OCI-LY1 (cell line): ENCODE measurements around the gene BLOC1S2.
"Not testable (repeated sequence)": the region's sequence is repeated elsewhere in the genome, so short reads cannot be mapped to it uniquely, and the experiment has no call there.

Source experiments
- H2AFZ ChIP-seq: fragments of 200-600 bp; sonication (generic), shearing (Covaris generic); 2 replicates; pipeline ENCODE4 v1.6.0; 2014; ENCODE audit warnings: antibody characterized with exemption, mild to moderate bottlenecking, low read length
- H3F3A ChIP-seq: fragments of 200-600 bp; sonication (generic), shearing (Covaris generic); 2 replicates; pipeline ENCODE4 v1.6.0; 2014; ENCODE audit warnings: mild to moderate bottlenecking, antibody characterized with exemption, low read length, moderate library complexity; ENCODE audit not compliant: insufficient read depth
- H3K27ac ChIP-seq: fragments of 200-600 bp; sonication (generic); 2 replicates; pipeline ENCODE4 v1.5.1; 2014; ENCODE audit warnings: low read length, mixed run types, mild to moderate bottlenecking, low read depth; ENCODE audit not compliant: poor library complexity, severe bottlenecking
- H3K27me3 ChIP-seq: fragments of 200-600 bp; sonication (generic); 2 replicates; pipeline ENCODE4 v1.6.0; 2014; ENCODE audit warnings: antibody characterized with exemption, mild to moderate bottlenecking, low read length, moderate library complexity; ENCODE audit not compliant: insufficient read depth
- H3K36me3 ChIP-seq: fragments of 200-600 bp; sonication (generic); 2 replicates; pipeline ENCODE4 v1.6.1; 2014; ENCODE audit warnings: mild to moderate bottlenecking, antibody characterized with exemption, low read length, moderate library complexity, mixed read lengths; ENCODE audit not compliant: insufficient read depth
- H3K4me1 ChIP-seq: fragments of 200-600 bp; sonication (generic); 2 replicates; pipeline ENCODE4 v1.5.1; 2014; ENCODE audit warnings: mild to moderate bottlenecking, low read length, moderate library complexity; ENCODE audit not compliant: insufficient read depth, severe bottlenecking
- H3K4me2 ChIP-seq: fragments of 200-600 bp; sonication (generic), shearing (Covaris generic); 2 replicates; pipeline ENCODE4 v1.6.1; 2014; ENCODE audit warnings: low read length
- H3K4me3 ChIP-seq: fragments of 200-600 bp; sonication (generic); 2 replicates; pipeline ENCODE4 v1.5.1; 2014; ENCODE audit warnings: low read length, low read depth, mild to moderate bottlenecking, mixed read lengths; ENCODE audit not compliant: poor library complexity, severe bottlenecking
- H3K79me2 ChIP-seq: fragments of 200-600 bp; shearing (Covaris generic); 2 replicates; pipeline ENCODE4 v1.6.1; 2016; ENCODE audit warnings: mixed run types, low read length, mixed read lengths; ENCODE audit not compliant: insufficient read depth
- H3K9ac ChIP-seq: fragments of 200-600 bp; sonication (generic), shearing (Covaris generic); 2 replicates; pipeline ENCODE4 v1.6.1; 2014; ENCODE audit warnings: mild to moderate bottlenecking, low read length, mixed read lengths
- H3K9me2 ChIP-seq: fragments of 200-600 bp; sonication (generic), shearing (Covaris generic); 2 replicates; pipeline ENCODE4 v1.6.1; 2014; ENCODE audit warnings: low read depth, mild to moderate bottlenecking, low read length, mixed read lengths
- H3K9me3 ChIP-seq: fragments of 200-600 bp; shearing (Covaris generic); 2 replicates; pipeline ENCODE4 v1.6.1; 2014; ENCODE audit warnings: low read length, mixed read lengths
- H4K20me1 ChIP-seq: fragments of 200-600 bp; sonication (generic), shearing (Covaris generic); 2 replicates; pipeline ENCODE4 v1.6.0; 2016; ENCODE audit warnings: mild to moderate bottlenecking, low read length; ENCODE audit not compliant: insufficient read depth
- CTCF ChIP-seq: fragments of 200-600 bp; sonication (generic), shearing (Covaris generic); IDR thresholded peaks from 2 replicates; pipeline ENCODE4 v1.5.1; 2017; ENCODE audit warnings: mild to moderate bottlenecking, antibody characterized with exemption, low read length, moderate library complexity, mixed read lengths
- EZH2 ChIP-seq: fragments of 200-600 bp; sonication (generic), shearing (Covaris generic); IDR thresholded peaks from 2 replicates; pipeline ENCODE4 v1.8.0; 2017; ENCODE audit warnings: borderline replicate concordance, mixed run types, mild to moderate bottlenecking, antibody characterized with exemption, low read length, moderate library complexity, mixed read lengths

The BLOC1S2 gene

GRCh38 chr10:100304414-100304813 lies 17.9 kb upstream of the BLOC1S2 start:
- no peak for TF ChIP-seq EZH2
- TF ChIP-seq CTCF = no peak
- no peaks in the 10 kb centered on the region for H3K27me3 ChIP-seq
- no peaks in the 10 kb centered on the region for H3K9me3 ChIP-seq

GRCh38 chr10:100303724-100304319 lies 17.3 kb upstream of the BLOC1S2 start:
- no peaks in the 10 kb centered on the region for H3F3A ChIP-seq
- H3K9me2 ChIP-seq = no peaks in the 10 kb centered on the region
- H3K36me3 ChIP-seq = no peaks in the 10 kb centered on the region
- no peaks in the 10 kb centered on the region for H4K20me1 ChIP-seq
- H3K4me1 ChIP-seq = no peaks in the 10 kb centered on the region
- no peaks in the 10 kb centered on the region for H3K79me2 ChIP-seq
- H2AFZ ChIP-seq = no peak overlapping the region
- TF ChIP-seq CTCF (peak; percentile 45), EZH2 (no peak)
- no peak overlapping the region for H3K4me3 ChIP-seq
- no peaks in the 10 kb centered on the region for H3K9me3 ChIP-seq
- H3K27me3 ChIP-seq = no peaks in the 10 kb centered on the region
- no peak overlapping the region for H3K9ac ChIP-seq
- H3K27ac ChIP-seq = no peak overlapping the region
- H3K4me2 ChIP-seq = no peak overlapping the region

More at GRCh38 chr10:100304414-100304813, 17.9 kb upstream of the BLOC1S2 start:
- no peak overlapping the region for H2AFZ ChIP-seq
- no peaks in the 10 kb centered on the region for H3K79me2 ChIP-seq
- H3K4me1 ChIP-seq = no peaks in the 10 kb centered on the region
- no peak overlapping the region for H3K9ac ChIP-seq
- H4K20me1 ChIP-seq = no peaks in the 10 kb centered on the region
- no peak overlapping the region for H3K4me2 ChIP-seq
- no peak overlapping the region for H3K27ac ChIP-seq
- H3K4me3 ChIP-seq = no peak overlapping the region
- H3K9me2 ChIP-seq = no peaks in the 10 kb centered on the region
- no peaks in the 10 kb centered on the region for H3K36me3 ChIP-seq
- no peaks in the 10 kb centered on the region for H3F3A ChIP-seq

- not testable (repeated sequence) for H3F3A ChIP-seq, H3K79me2 ChIP-seq, H3K9ac ChIP-seq, H3K27me3 ChIP-seq, H3K4me1 ChIP-seq, H3K36me3 ChIP-seq, H2AFZ ChIP-seq, H3K4me2 ChIP-seq, H3K9me3 ChIP-seq, H3K27ac ChIP-seq, H4K20me1 ChIP-seq, H3K4me3 ChIP-seq, H3K9me2 ChIP-seq
Observed at GRCh38 chr10:100301123-100301522, 14.6 kb upstream of the BLOC1S2 start.

- no peak overlapping the region for H3K4me2 ChIP-seq
- no peak for TF ChIP-seq EZH2
- TF ChIP-seq CTCF = no peak
- no peaks in the 10 kb centered on the region for H3K36me3 ChIP-seq
- no peaks in the 10 kb centered on the region for H3K9me3 ChIP-seq
- H3K27ac ChIP-seq = no peak overlapping the region
- H3K27me3 ChIP-seq = no peaks in the 10 kb centered on the region
- H3K4me1 ChIP-seq = no peaks in the 10 kb centered on the region
- no peaks in the 10 kb centered on the region for H3F3A ChIP-seq
- no peaks in the 10 kb centered on the region for H3K79me2 ChIP-seq
- H3K4me3 ChIP-seq = no peak overlapping the region
- H3K9me2 ChIP-seq = no peaks in the 10 kb centered on the region
- no peaks in the 10 kb centered on the region for H4K20me1 ChIP-seq
- H3K9ac ChIP-seq = no peak overlapping the region
- no peak overlapping the region for H2AFZ ChIP-seq
Observed at GRCh38 chr10:100297242-100297641, 10.8 kb upstream of the BLOC1S2 start.
